H54 (cell line): ENCODE measurements around the gene TGFA.

Experiments
- DNase-seq: peaks from one replicate; pipeline ENCODE4 v3.0.0; 2011; ENCODE audit warnings: low spot score, mixed read lengths; ENCODE audit not compliant: insufficient read length
- FAIRE-seq: peaks from 3 replicates; lab custom pipeline; 2011; peaks lifted over from hg19 to GRCh38; lab: Jason Lieb, UNC
- POLR2A ChIP-seq: IDR thresholded peaks from 2 replicates; pipeline ENCODE4 v1.6.1; 2011; ENCODE audit warnings: low read depth, mild to moderate bottlenecking, low read length

Gene TGFA

GRCh38 chr2:70508711-70509462 is 44.7 kb downstream of the TGFA start:
- no peak for TF ChIP-seq POLR2A
- FAIRE-seq (no peak), DNase-seq (no peak)

- TF ChIP-seq POLR2A, result no peak
- FAIRE-seq, result no peak
- DNase-seq, result no peak
These were observed 47.8 kb downstream of the TGFA start for GRCh38 chr2:70505613-70506391.

GRCh38 chr2:70504750-70505149 is 48.9 kb downstream of the TGFA start:
- TF ChIP-seq POLR2A, result no peak
- FAIRE-seq, result no peak
- DNase-seq, result no peak

- no peak for TF ChIP-seq POLR2A
- no peak for DNase-seq
- FAIRE-seq, result no peak
These were observed 49.7 kb downstream of the TGFA start for GRCh38 chr2:70503896-70504295.

- DNase-seq (no peak), FAIRE-seq (no peak)
- TF ChIP-seq POLR2A, result no peak
These were observed 51.9 kb downstream of the TGFA start for GRCh38 chr2:70501728-70502127.

DNA sequence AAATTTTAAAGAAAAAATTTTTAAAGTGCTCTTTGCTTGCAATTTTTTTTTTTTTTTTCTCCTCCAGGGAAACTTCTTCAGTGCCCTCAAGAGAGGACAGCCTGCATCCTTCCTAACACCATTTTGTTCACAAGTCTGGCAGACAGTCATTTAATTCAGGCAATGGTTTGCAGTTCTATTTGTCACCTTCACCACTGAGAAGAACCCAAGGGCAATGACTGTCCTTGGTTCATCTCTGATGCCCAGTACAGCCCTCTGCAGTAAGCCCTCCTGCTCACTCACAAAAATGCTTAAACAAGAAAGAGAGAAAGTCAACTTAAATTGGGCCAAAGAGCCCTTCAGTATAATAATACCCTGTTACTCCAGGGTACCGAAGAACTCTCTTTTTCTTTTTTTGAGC is 52.4 kb downstream of the TGFA start:
- TF ChIP-seq POLR2A, result no peak
- no peak for FAIRE-seq

GRCh38 chr2:70499253-70499652 is 54.4 kb downstream of the TGFA start:
- DNase-seq (no peak), FAIRE-seq (no peak)
- no peak for TF ChIP-seq POLR2A

More for the DNA sequence above, 52.4 kb downstream of the TGFA start:
- DNase-seq, result no peak

DNA sequence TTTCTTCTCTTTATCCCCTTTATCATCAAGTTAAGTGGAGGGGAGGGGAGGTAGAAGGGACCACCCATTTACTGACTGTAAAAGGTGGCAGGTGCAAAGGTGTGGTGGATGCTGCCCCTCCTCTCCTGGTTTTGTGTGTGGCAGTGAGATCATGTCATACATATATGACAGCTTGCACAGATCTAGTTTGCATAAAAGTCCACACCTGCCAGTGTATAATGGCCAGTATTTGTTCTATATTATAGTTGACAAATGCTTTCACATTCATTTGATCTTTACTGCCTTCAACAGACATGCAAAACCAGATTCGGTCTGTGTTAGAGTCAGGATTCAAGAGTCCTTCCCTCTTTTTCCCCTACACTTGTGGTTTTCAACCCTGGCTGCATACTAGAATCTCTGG is 55.1 kb downstream of the TGFA start:
- no peak for FAIRE-seq
- TF ChIP-seq POLR2A, result no peak
- no peak for DNase-seq

GRCh38 chr2:70498054-70498453 is 55.6 kb downstream of the TGFA start:
- no peak for FAIRE-seq
- DNase-seq, result peak; percentile 17
- TF ChIP-seq POLR2A, result no peak

DNA sequence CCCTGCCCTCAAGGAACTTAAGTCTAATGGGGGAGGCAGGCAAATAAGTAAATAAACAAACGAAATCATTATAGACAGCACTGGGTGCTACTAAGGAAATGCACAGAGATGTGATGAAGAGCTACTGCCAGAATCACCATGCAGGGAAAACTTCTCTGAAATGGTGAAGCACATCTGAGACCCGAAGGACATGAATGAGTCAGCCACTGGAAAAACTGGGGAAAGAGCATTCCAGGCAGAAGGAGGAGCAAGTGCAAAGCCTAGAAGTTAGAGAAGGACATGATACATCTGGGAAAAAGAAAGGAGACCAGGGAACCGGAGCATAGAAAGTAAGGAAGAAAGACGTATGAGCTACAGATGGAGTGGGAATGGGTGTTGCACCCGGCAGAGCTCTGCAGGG is 56.8 kb downstream of the TGFA start:
- FAIRE-seq (peak; percentile 86), DNase-seq (no peak)
- TF ChIP-seq POLR2A, result no peak

DNA sequence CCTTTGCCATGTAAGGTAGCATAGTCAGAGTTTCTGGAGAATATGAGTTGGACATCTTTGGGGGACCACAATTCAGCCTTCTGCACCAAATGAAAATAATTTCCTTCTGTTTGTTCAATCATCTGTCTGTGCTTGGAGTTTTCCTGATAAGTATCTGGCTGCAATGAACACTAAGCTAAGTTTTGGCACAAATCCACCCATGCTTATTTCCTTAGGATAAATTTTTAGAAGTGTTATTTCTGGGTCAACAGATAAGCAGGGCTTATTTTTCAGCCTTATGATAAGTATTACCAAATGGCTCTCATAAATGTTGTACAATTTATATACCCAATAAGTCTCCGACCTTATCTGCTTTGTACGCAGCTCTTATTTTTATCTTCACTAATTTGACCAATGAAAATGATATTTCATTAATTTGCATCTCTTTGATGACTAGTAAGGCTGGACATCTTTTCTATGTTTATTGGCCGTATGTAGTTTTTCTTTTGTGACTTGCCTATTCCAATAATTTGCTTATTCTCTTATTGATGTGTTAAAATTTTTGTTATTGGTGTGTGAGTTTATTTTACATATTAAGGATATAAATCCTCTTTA is 59.2 kb downstream of the TGFA start:
- DNase-seq, result no peak
- no peak for TF ChIP-seq POLR2A
- FAIRE-seq, result no peak

- DNase-seq (no peak), FAIRE-seq (no peak)
- TF ChIP-seq POLR2A, result no peak
These were observed 63.2 kb downstream of the TGFA start for GRCh38 chr2:70490381-70490780.

- DNase-seq (no peak), FAIRE-seq (no peak)
- TF ChIP-seq POLR2A, result no peak
These were observed 64.5 kb downstream of the TGFA start for GRCh38 chr2:70489165-70489564.

DNA sequence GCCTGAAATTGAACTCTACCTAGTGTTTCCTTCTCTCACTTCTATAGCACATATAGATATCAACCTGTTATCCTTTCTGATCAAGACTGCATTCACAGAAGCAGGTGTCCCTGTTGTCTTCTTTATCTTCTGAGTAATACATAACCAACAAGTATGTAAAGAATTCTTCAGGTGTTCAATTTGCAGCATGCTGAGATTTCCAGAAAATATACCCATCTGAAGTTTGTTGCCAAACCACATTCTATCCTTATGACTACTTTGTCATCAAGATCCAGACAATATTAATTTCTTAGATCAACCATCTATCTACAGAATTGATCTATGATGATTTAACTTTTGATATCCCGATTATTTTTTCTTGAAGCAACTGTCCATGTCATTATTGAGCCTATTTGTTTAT is 69.5 kb downstream of the TGFA start:
- FAIRE-seq (no peak), DNase-seq (no peak)
- TF ChIP-seq POLR2A, result no peak
